ENCODE data around the gene NUP62CL.

The NUP62CL gene

DNA sequence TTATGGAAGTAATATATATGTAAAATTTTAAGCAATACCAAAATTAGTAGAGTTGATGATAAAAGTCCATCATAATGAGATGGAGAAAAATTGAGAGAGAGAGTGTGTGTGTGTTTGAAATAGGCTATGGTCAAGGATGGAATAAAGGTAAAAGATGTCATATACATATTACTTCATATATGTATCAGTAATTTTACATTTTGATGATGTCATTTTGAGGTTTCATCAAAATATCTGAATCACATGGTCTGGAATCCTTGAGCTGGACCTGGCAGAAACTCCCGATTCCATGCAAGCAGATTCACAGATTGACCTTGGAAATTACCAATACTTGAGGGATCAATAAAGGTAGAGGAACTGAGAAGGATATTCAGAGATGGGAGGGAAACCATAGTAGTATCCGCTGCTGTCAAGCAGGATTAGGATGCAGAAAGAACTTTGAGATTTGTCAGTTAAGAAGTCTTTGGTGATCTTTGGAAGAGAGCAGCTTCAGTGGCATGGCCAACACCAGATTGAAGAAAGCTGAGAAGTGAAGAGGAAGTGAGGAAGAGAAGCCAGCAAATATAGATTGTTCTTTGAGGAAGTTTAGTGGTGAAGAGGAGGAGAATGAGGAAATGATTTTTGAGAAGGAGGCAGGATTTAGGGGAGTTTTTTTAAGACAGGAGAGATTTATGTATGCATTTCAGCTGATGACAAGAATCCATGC is 21.7 kb upstream of the NUP62CL start:
- CTCF ChIA-PET, result interaction anchor here (0.6 kb wide), 1 partner anchor 227 kb away, joined by 3 read pairs; no protein-coding TSS in a partner anchor
- Histone ChIP-seq H3K4me1 (ENCODE audit: control insufficient read depth, insufficient read depth, low read length) (no peaks in the 10 kb centered on the region), H3K9me3 (ENCODE audit: control insufficient read depth, insufficient read depth, low read depth, low read length) (no peaks in the 10 kb centered on the region; the same call in 1 of the 2 replicates), H3K27ac (ENCODE audit: extremely low read depth, low read depth, low read length) (no peak overlapping the region), H3K4me3 (ENCODE audit: low read depth, low read length) (no peak overlapping the region), H3K36me3 (ENCODE audit: control insufficient read depth in 2 of 2, insufficient read depth in 1 of 2, low read length in 2 of 2) (no peaks in the 10 kb centered on the region)
- TF ChIP-seq, protein P1, sequence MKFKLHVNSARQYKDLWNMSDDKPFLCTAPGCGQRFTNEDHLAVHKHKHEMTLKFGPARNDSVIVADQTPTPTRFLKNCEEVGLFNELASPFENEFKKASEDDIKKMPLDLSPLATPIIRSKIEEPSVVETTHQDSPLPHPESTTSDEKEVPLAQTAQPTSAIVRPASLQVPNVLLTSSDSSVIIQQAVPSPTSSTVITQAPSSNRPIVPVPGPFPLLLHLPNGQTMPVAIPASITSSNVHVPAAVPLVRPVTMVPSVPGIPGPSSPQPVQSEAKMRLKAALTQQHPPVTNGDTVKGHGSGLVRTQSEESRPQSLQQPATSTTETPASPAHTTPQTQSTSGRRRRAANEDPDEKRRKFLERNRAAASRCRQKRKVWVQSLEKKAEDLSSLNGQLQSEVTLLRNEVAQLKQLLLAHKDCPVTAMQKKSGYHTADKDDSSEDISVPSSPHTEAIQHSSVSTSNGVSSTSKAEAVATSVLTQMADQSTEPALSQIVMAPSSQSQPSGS (tag by site-specific recombination; IDR thresholded peaks at IDR 0.05; ENCODE audit: low read depth), result peak; percentile 84
- TF ChIP-seq ZNF596 (tag by site-specific recombination; IDR thresholded peaks at IDR 0.05), result no peak
- POLR2A ChIA-PET, result no interaction called here

DNA sequence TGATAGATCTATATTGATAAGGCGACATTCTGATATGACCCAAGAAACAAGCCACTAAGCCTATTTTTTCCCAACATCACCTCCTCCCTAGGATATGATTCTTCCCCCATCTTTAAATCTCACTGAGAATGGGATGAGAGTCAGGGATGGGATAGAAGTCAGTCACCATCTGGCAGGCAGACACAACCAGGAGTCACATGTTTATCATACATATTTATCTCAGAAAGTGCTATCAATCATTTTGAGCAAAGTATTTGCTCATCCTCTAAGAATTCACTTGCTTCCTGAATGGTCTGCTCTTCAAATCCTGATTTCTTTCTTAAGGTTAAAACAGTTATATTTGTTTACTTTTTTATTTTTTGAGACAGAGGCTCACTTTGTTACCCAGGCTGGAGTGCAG is 20.5 kb upstream of the NUP62CL start:
- Histone ChIP-seq H3K4me3 (ENCODE audit: low read depth, low read length) (no peak overlapping the region), H3K27ac (ENCODE audit: extremely low read depth, low read depth, low read length) (no peak overlapping the region), H3K9me3 (ENCODE audit: control insufficient read depth, insufficient read depth, low read depth, low read length) (no peaks in the 10 kb centered on the region), H3K4me1 (ENCODE audit: control insufficient read depth, insufficient read depth, low read length) (no peaks in the 10 kb centered on the region), H3K36me3 (ENCODE audit: control insufficient read depth in 2 of 2, insufficient read depth in 1 of 2, low read length in 2 of 2) (no peaks in the 10 kb centered on the region)
- TF ChIP-seq ZNF302 (tag by site-specific recombination; IDR thresholded peaks at IDR 0.05; ENCODE audit: low read depth) (no peak), ZNF404 (tag by site-specific recombination; IDR thresholded peaks at IDR 0.05) (no peak), ZNF10 (tag by site-specific recombination; IDR thresholded peaks at IDR 0.05) (no peak), GLI4 (tag by site-specific recombination; IDR thresholded peaks at IDR 0.05) (no peak), HOXD13 (CRISPR knock-in tag; IDR thresholded peaks at IDR 0.05; ENCODE audit: borderline replicate concordance) (no peak), ZNF776 (tag by site-specific recombination; IDR thresholded peaks at IDR 0.05; ENCODE audit: borderline replicate concordance) (no peak), ZNF175 (tag by site-specific recombination; IDR thresholded peaks at IDR 0.05) (no peak)
- CTCF ChIA-PET, result interaction anchor here (0.7 to 1.6 kb wide), 2 partner anchors 9 to 45 kb away, joined by 3 to 4 read pairs; no protein-coding TSS in a partner anchor
- POLR2A ChIA-PET, result interaction anchor here (1.2 kb wide), 1 partner anchor 21 kb away, joined by 4 read pairs; the partner anchor contains the start of genes DNAAF6 and NUP62CL

DNA sequence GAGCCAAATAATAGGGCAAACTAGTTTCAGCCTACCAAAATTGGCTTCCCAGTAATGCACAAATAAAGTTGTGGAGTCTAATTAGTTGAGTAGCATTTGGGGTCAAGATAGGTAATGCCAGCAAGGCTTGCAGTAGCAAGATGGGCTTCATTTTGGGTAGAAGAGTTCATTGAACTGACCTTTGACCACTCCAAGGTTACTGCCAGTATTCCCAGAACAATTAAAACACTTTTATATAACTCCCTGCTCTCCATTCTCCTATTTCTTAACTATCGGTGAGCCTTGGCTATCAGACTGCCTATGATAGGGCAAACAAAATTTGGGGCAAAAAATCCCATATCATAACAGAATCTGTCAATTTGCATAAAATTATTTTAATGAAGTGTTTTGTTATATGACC is 7.2 kb upstream of the NUP62CL start:
- Histone ChIP-seq H3K4me1 (ENCODE audit: control insufficient read depth, insufficient read depth, low read length) (no peaks in the 10 kb centered on the region), H3K4me3 (ENCODE audit: low read depth, low read length) (no peak overlapping the region), H3K36me3 (ENCODE audit: control insufficient read depth in 2 of 2, insufficient read depth in 1 of 2, low read length in 2 of 2) (no peaks in the 10 kb centered on the region), H3K9me3 (ENCODE audit: control insufficient read depth, insufficient read depth, low read depth, low read length) (no peaks in the 10 kb centered on the region), H3K27ac (ENCODE audit: extremely low read depth, low read depth, low read length) (no peak overlapping the region)
- CTCF ChIA-PET, result no interaction called here
- TF ChIP-seq ZNF140 (tag by site-specific recombination; IDR thresholded peaks at IDR 0.05) (no peak), ZNF155 (tag by site-specific recombination; IDR thresholded peaks at IDR 0.05) (no peak), TRIM28 (IDR thresholded peaks at IDR 0.05; ENCODE audit: borderline replicate concordance, low read length) (no peak)
- TF ChIP-seq, protein P2, sequence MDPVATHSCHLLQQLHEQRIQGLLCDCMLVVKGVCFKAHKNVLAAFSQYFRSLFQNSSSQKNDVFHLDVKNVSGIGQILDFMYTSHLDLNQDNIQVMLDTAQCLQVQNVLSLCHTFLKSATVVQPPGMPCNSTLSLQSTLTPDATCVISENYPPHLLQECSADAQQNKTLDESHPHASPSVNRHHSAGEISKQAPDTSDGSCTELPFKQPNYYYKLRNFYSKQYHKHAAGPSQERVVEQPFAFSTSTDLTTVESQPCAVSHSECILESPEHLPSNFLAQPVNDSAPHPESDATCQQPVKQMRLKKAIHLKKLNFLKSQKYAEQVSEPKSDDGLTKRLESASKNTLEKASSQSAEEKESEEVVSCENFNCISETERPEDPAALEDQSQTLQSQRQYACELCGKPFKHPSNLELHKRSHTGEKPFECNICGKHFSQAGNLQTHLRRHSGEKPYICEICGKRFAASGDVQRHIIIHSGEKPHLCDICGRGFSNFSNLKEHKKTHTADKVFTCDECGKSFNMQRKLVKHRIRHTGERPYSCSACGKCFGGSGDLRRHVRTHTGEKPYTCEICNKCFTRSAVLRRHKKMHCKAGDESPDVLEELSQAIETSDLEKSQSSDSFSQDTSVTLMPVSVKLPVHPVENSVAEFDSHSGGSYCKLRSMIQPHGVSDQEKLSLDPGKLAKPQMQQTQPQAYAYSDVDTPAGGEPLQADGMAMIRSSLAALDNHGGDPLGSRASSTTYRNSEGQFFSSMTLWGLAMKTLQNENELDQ (tag by site-specific recombination; IDR thresholded peaks at IDR 0.05; ENCODE audit: low read depth), result no peak
- POLR2A ChIA-PET, result no interaction called here

DNA sequence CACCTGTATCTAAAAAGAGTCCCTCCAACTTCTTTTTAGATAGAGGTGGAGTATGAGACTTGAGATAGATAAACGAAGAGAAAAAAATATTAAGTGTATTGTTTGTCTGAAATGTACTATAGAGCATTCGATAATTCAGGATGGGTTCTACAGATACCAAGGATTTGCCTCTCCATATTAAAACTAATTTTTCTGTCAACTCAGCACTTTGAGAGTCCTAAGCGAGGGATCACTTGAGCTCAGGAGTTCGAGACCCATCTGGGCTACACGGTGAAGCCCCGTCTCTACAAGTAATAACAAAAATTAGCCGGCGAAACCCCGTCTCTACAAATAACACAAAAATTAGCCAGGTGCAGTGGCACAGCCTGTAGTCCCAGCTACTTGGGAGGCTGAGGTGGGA is 1.7 kb upstream of the NUP62CL start:
- Histone ChIP-seq H3K27ac (ENCODE audit: extremely low read depth, low read depth, low read length) (no peak overlapping the region), H3K4me1 (ENCODE audit: control insufficient read depth, insufficient read depth, low read length) (no peaks in the 10 kb centered on the region), H3K9me3 (ENCODE audit: control insufficient read depth, insufficient read depth, low read depth, low read length) (no peaks in the 10 kb centered on the region), H3K36me3 (ENCODE audit: control insufficient read depth in 2 of 2, insufficient read depth in 1 of 2, low read length in 2 of 2) (no peaks in the 10 kb centered on the region), H3K4me3 (ENCODE audit: low read depth, low read length) (no peak overlapping the region)
- CTCF ChIA-PET, result no interaction called here
- POLR2A ChIA-PET, result no interaction called here
- TF ChIP-seq ZSCAN16 (tag by site-specific recombination; IDR thresholded peaks at IDR 0.05) (no peak), ZNF366 (tag by site-specific recombination; conservative IDR thresholded peaks at IDR 0.05) (no peak), GFI1B (tag by site-specific recombination; IDR thresholded peaks at IDR 0.05) (no peak), ZNF76 (tag by site-specific recombination; IDR thresholded peaks at IDR 0.05; ENCODE audit: borderline replicate concordance, low read depth) (no peak), ZNF302 (tag by site-specific recombination; IDR thresholded peaks at IDR 0.05; ENCODE audit: low read depth) (no peak), ZNF350 (tag by site-specific recombination; IDR thresholded peaks at IDR 0.05) (no peak), BCL11A (tag by site-specific recombination; IDR thresholded peaks at IDR 0.05; ENCODE audit: low read depth) (no peak), ZNF549 (tag by site-specific recombination; IDR thresholded peaks at IDR 0.05) (no peak)
- TF ChIP-seq, protein P3, sequence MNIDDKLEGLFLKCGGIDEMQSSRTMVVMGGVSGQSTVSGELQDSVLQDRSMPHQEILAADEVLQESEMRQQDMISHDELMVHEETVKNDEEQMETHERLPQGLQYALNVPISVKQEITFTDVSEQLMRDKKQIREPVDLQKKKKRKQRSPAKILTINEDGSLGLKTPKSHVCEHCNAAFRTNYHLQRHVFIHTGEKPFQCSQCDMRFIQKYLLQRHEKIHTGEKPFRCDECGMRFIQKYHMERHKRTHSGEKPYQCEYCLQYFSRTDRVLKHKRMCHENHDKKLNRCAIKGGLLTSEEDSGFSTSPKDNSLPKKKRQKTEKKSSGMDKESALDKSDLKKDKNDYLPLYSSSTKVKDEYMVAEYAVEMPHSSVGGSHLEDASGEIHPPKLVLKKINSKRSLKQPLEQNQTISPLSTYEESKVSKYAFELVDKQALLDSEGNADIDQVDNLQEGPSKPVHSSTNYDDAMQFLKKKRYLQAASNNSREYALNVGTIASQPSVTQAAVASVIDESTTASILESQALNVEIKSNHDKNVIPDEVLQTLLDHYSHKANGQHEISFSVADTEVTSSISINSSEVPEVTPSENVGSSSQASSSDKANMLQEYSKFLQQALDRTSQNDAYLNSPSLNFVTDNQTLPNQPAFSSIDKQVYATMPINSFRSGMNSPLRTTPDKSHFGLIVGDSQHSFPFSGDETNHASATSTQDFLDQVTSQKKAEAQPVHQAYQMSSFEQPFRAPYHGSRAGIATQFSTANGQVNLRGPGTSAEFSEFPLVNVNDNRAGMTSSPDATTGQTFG (tag by site-specific recombination; IDR thresholded peaks at IDR 0.05; ENCODE audit: borderline replicate concordance), result no peak

Data from HEK293 (cell line).